ENCODE data around the gene TMTC4.
"Not testable (repeated sequence)": the region's sequence is repeated elsewhere in the genome, so short reads cannot be mapped to it uniquely, and the experiment has no call there.

Gene TMTC4, protein sequence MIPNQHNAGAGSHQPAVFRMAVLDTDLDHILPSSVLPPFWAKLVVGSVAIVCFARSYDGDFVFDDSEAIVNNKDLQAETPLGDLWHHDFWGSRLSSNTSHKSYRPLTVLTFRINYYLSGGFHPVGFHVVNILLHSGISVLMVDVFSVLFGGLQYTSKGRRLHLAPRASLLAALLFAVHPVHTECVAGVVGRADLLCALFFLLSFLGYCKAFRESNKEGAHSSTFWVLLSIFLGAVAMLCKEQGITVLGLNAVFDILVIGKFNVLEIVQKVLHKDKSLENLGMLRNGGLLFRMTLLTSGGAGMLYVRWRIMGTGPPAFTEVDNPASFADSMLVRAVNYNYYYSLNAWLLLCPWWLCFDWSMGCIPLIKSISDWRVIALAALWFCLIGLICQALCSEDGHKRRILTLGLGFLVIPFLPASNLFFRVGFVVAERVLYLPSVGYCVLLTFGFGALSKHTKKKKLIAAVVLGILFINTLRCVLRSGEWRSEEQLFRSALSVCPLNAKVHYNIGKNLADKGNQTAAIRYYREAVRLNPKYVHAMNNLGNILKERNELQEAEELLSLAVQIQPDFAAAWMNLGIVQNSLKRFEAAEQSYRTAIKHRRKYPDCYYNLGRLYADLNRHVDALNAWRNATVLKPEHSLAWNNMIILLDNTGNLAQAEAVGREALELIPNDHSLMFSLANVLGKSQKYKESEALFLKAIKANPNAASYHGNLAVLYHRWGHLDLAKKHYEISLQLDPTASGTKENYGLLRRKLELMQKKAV

DNA sequence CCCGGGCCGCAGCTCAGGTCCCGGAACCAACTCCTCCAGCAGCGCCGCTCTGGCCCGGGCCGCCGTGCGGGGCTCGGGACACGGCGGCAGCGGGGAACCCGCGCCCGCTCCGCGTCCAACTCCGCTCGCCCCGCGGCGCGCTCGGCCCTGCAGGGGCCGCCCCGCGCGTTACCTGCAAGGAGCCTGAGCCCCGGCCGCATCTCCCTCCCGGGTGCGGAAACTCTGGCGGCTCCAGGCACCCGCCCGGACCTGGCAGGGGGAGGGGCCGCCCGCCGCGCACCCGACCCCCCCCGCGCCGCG, at the start of gene TMTC4:
Gene TMTC4, minus strand, starts transcription at position 224 of the 300 bp plus-strand sequence. CDS start 4,433 bp downstream, outside the sequence.
- DNase-seq, result no peak

DNA sequence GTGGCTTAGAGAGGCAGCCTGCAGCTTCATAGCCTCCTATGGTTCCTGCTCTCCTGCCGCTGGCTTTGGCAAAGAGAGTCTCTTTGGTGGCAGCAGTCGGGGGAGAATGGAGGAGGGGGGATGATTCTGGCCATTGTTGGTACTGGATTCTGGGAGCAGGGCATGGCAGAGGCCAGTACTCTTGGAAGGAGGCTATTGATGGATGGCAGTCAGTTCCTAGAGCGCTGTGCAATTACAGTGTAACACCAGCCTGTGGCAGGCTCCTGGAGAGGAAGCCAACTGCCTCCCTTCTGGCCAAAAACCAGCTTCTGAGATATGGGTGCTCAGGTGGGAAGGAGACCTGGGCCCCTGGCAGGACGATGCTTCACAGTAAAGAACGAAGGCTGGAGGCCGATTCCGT, 47.9 kb upstream of the TMTC4 start:
- no peak for DNase-seq

DNA sequence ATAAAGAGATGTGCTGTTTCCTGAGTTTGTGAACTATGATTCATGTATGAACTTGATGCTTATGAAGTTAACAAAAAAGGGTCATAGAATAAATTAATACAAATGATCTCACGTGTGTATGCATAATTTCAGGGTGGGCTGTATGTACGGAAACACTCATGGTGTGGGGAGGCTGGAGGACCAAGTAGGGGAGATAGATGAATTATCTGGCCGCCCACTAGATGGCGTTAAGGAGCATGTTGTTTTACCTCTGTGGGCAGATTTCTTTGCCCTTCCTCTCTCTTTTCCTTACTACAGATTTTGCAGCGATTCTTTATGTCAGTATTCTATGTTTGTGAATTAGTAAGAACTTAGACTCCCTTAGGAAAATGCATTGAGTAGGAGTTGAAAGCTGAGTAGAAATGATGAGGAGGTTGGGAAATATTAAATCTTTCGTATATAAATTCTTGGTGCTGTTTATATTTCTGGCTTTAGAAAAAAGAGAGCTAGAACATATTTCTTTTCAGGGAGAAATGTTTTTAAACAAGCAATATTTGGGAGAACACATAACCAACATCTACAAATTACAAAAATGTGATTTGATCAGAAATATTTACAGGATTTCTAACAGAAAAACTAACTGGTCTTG, 47.4 kb upstream of the TMTC4 start:
- DNase-seq, result no peak

DNA sequence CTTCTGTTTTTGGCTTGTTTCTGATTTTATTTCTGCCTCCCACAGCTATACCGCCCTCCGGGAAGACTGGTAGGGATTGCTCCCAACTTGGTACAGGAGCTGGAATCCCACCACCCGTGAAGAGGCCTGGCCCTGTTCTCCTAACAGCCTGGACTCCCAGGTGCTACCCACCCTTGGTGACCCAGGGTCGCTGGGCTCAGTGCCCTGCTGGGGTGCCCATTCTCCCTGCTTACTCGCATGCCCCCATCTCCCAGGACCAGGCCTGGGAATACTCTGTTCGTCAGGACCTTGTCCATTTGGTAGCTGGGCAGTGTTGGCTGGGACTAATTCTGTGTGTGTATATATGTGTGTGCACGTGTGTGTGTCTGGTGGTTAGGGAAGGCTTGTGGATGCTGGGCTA, 41.0 kb upstream of the TMTC4 start:
- no peak for DNase-seq

DNA sequence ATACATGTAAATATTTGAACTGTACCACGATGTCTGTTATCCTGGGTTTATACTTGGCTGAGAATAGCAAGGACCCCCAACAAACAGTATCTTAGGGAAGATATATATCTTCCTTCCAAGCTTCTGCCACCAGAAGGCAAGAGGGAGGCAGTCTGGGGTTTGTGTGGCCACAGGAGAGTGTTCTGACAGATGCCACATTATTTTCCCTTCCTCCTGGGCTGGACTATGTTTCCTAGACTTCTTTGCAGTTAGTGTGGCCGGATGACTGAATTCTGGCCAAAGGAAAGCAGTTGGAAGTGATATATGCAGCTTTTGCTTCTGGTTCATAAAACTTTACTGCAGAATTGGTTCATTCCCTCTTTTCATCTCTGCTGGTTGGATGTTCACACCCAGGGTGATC, 39.9 kb upstream of the TMTC4 start:
- DNase-seq, result no peak

DNA sequence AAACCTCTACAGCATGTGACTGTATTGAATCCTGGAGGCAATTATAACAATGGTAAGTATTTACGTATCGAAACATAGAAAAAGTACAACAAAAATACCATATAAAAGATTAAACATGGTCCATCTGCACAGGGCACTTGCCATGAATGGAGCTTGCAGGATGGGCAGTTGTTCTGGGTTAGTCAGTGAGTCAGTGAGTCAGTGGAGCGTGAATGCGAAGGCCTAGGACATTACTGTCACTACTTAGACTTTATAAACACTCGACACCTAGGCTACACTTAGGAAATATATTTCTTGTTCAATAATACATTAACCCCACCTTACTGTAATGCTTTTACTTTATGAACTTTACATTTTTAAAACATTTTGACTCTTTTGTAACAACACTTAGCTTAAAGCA, 35.6 kb upstream of the TMTC4 start:
- no peak for DNase-seq

DNA sequence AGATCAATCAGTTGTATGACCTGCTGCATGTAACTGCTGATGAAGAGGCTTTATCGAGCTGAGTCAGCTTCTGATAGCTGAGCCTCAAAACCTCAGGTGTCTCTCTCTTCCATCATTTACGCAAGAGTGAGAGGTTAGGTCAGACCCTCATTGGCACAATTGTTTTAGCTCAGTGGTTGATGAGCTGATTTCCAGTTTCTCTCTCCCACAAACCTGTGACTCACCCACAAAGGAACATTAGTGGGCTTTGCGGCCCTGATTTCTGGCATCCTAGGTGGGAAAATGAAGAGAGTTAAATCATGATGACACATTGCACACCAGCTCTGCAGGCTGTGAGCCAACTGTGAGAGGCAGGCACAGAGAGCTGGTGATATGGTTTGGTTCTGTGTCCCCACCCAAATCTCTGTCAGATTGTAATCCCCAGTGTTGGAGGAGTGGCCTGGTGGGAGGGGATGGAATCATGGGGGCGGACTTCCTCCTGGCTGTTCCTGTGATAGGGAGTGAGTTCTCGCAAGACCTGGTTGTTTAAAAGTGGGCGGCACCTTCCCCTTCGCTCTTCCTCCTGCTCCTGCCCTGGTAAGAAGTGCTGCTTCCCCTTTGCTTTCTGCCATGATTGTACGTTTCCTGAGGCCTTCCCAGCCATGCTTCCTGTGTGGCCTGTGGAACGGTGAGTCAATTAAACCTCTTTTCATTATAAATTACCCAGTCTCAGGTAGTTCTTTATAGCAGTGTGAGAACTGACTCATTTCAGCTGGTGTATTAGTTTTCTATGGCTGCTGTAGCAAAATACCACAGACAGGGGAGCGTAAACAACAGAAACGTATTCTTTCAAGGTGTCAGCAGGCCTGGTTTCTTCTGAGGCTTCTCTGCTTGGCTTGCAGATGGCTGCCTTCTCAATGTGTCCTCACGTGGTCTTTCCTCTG, 33.5 kb upstream of the TMTC4 start:
- DNase-seq, result no peak

DNA sequence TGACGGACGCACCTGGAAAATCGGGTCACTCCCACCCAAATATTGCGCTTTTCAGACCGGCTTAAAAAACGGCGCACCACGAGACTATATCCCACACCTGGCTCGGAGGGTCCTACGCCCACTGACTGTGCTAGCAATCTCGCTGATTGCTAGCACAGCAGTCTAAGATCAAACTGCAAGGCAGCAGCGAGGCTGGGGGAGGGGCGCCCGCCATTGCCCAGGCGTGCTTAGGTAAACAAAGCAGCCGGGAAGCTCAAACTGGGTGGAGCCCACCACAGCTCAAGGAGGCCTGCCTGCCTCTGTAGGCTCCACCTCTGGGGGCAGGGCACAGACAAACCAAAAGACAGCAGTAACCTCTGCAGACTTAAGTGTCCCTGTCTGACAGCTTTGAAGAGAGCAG, 23.7 kb upstream of the TMTC4 start:
- not testable (repeated sequence) for DNase-seq

DNA sequence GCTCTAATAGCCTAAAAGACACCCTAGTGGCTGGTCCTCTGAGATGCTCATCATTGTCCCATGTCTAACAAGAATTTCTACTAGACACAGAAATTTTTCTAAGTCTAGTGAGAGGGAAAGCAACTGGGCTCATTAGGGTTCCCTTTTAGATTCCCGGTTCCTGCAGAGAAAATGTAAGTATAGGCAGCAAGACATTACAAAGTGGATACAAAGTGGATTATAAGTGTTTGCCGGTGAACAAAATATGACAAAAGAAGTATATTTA, 20.8 kb upstream of the TMTC4 start:
- no peak for DNase-seq

DNA sequence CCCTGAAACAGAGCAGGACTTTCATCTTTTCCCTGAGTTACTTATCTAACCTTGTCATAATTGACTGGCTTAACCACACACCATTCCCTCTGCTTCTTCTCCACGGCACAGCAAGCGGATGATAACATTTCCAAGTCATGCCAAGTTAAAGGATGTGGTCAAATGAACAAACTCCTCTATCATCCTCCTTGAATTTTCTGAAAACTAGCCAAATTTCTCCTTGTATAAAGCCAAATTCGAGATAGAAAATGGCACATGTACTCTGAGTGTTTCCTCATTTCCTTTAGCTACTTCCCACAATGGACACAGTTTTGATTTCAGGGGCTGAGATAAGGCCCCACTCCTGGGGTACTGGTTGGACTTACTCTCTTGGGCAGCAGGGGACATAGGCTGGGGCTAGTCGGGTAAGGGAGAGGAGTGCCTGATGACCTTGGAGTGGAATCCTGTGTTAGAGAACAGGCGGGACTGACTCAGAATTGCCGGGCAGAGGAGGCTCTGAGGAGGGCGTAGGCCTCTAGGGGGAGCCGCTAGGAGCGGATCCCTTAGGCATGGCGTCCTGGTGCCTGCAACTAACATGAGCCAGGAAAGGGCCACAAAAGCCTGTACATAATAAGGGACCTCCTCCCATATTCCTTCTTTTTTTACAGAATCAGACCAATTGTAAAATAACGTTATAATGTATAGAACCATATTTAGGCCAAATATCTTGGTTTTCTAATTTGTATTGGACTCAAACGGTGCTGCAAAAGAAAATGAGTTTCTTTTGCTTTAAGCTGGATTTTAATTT, 20.3 kb upstream of the TMTC4 start:
- DNase-seq, result no peak

DNA sequence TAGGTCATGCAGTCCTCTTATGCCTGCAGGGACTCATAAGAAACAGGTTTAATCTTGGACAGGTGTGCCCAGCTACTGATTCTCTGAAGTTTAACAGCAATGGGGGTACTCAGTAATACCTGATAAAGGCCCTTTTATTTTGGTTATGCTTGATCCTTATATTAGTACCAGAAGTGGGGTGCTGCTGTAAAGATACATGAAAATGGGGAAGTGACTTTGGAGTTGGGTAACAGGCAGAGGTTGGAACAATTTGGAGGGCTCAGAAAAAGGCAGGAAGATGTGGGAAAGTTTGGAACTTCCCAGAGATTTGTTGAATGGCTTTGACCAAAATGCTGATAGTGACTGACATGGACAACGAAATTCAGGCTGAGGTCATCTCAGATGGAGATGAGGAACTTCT, 14.6 kb upstream of the TMTC4 start:
- DNase-seq, result no peak

DNA sequence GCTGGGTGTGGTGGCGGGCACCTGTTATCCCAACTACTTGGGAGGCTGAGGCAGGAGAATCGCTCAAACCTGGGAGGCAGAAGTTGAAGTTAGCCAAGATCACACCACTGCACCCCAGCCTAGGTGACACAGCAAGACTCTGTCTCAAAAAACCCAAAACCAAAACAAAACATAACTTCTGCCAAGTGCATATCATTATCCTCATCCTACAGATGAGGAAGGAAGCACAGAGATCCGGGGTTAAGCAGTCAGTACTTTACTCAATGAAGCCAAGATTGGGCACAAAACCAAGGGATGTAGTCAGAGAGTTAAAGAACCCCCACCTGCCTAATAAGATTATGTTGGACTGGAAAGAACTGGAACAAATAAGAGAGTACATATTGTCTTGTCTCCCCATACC, 5.5 kb upstream of the TMTC4 start:
- no peak for DNase-seq

DNA sequence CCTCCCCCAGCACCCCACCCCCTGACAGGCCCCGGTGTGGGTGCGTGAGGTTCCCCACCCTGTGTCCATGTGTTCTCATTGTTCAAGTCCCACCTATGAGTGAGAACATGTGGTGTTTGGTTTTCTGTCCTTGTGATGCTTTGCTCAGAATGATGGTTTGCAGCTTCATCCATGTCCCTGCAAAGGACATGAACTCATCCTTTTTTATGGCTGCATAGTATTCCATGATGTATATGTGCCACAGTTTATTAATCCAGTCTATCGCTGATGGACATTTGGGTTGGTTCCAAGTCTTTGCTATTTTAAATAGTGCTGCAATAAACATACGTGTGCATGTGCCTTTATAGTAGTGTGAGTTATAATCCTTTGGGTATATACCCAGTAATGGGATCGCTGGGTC, 2.5 kb upstream of the TMTC4 start:
- not testable (repeated sequence) for DNase-seq

DNA sequence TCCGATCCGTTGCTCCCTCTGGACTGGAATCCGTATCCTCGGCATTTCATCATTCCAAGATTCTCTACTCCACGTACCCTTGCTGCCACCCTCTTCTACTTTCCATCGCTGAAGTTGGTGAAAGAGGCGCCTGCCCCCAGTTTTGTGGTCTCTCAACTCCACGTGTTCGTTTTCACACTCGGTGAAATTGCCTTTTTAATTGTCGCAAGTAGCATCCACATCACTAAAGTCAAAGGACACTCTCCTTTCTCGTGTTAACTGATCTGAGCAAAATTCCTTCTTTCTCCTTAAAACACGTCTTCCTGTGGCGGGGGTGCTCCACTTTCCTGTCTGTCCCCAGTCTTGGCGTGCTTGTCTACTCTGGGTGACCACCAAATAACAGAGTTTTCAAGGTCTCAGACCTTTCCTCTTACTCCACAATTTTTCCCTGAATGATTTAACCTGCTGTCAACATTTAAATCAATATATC, 1.1 kb upstream of the TMTC4 start:
- DNase-seq, result no peak

DNA sequence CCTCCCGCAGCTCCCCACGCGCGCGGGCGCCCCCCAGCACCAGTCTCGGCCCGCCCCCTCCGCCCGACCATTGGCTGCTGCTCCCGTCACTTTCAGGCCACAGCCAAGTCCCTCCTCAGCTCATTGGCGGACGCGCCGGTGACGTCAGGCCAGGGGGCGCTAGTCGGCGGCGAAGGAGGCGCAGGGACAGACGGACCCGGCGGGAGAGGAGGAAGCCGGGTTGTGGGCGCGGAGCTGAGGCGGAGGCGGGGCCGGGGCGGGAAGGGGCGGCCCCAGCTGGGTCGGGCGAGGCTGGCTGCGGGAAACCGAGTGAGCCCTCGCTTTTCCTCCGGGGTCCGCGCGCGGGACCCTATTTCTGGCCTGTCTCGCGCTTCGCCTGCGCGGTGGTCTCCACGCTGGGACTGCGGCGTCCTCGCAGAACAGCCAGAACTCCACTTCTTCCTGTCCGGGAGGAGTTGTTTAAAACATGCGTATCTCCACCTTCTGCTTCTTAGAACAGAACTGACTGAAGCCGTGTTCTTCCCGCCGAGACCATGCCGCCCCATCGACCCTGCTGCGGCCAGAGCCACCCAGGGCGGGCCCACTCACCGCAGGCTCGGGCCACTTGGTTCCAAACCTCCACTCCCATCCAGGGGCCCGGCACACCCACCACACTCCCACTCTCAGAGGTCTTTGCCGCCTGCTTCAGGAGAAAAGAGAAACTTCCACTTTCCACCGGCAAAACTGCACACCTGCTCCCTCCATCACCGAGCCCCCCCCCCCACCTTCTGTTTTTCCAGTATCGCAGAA, 471 bp upstream of the TMTC4 start:
- DNase-seq, result peak; percentile 100

DNA sequence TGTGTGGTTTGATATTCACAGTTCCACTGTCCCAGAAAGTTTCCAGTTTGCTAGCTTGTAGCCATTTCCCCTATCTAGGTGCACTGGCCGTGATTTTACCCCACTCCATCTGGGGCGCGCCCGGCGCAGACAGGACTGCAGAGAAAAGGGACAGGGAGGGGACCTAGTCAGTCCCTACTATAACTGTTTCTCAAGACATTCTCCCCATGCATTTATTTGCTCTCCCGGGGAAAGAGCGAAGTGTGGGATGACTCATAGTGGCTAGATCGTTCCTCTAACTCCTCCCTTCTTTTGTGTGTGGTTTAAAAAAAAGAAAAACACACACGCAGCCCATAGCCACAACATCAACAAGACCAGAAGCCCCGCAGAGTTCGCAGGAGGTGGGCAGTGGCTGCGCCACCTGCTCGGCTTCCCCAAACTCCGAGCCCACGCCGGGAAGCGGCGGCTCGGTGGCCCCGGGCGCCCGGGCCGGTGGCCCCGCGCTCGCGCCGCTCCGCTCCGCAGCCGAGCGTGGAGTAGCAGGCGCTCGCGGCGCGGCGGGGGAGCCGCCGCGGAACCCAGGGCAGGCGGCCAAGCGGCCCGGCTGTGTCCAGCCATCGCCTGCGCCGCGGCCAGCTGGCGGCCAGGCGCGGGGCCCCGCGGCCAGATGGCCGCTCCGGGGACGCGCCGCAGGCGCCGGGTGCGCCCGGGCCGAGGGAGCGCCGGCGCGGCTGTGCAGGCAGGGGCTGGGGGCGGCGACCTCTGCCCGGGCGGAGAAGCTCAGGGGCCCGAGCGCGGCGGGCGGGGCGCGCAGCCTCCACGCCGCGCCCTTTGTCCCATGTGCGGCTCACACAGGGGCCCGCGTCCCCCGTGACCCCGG, 653 bp downstream of the TMTC4 start:
- peak; percentile 55 for DNase-seq

DNA sequence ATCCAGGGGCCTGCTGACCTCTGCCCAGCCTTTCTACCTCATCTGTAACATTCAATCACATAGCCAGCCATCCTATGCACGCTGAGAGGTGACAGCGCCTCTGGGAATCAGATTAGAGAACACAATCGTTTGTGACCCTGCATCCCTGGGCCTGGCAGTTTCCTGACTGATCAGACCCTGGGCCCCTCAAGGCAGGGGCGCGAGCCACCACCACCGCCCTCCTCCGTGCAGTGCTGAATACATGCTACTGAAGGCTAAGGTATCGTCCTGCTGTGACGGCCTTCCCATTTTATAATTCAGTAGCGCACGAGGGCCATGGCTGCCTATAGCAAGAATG, 1.3 kb downstream of the TMTC4 start:
- DNase-seq, result no peak

DNA sequence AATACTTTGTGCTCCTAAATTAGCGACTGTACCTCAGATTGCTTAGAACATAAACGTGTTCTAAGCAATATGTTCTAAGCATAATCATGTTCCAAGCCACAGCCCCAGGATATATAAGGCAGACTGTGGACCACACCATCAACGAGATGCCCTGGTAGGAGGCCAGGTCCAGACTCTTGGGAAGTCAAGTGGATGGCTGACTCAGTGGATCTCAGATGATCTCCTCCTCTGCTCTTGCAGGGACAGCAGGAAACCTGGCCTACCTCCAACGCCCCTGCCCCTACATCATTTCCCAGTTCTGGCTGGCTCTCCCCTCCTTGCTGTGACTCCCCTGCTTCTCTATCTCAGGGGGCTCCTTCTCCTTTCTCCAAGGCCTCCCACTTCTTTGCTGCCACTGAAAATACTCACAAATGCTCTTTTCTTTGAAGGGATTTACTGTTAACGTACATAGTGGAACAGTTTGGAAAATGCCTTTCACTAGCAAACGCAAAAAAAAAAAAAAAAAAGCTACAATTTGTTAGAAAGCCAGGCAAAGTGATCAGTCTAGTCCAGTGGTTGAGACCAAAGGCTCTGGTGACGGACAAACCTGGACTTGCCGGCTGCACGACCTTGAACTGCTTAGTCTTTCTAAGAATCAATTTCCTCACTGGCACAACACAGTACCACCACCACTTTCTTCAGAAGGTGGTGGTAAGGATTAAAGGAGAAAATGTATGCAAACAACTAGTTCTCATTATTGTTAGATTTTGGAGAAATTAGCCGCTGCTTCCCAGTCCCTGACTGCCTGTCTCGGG, 3.0 kb downstream of the TMTC4 start:
- DNase-seq, result no peak

DNA sequence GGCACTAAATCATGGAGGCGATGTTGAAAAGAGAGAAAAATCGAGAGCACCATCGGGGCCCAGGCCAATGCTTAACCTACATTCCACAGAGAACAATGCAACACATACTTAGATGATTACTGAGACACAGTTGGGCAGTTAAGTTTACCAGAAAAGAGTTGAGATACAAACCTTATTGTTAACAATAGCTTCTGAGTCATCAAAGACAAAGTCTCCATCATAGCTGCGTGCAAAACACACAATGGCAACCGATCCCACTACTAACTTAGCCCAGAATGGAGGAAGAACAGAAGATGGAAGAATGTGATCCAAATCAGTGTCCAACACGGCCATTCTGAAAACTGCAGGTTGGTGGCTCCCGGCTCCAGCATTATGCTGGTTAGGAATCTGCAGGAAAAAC, 6.2 kb downstream of the TMTC4 start:
- DNase-seq, result no peak

DNA sequence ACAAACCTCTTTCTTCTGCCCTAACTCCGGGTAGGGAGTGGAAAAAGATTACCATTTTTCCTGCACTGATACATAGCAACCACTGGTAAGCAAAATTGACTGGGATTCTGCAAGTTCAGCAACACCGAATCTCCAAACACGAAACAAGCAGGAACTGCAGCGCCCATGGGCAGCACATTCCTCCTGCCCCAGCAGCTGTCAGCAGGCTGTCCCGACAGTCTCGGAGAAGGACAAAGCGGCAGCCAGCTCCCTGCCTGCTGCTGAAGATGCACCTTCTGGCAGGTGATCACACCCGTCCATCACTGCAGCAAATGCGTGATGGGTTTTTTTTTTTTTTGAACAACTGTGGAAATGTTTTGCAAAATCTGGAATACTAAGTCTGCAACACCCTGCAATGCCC, 6.7 kb downstream of the TMTC4 start:
- no peak for DNase-seq
